ENCODE data around the gene NGDN. TPM values are rescaled to one million over a fixed set of nuclear protein-coding genes. Genes with fewer than 3 reads are reported as not detected.

NGDN gene
- total RNA-seq, 1 donor from 2014 or later: 17.2 TPM

- intact Hi-C loops (cut with micrococcal nuclease): no loop called here
- no peak overlapping the region for H3K4me3 ChIP-seq
- no peak for DNase-seq
- H3K36me3 ChIP-seq: peaks cover 49% of the 10 kb centered on the region
- H3K27me3 ChIP-seq (ENCODE audit: low read depth): no peaks in the 10 kb centered on the region
- TF ChIP-seq CTCF (IDR thresholded peaks at IDR 0.05; ENCODE audit: borderline replicate concordance): no peak
- no peaks in the 10 kb centered on the region for H3K9me3 ChIP-seq (replicated peaks)
- H3K4me1 ChIP-seq: peaks cover 8% of the 10 kb centered on the region
- no peak overlapping the region for H3K27ac ChIP-seq (replicated peaks)
These were observed 40.6 kb upstream of the NGDN start for GRCh38 chr14:23428686-23429495.

- H3K36me3 ChIP-seq: peaks cover 57% of the 10 kb centered on the region
- no peak for DNase-seq
These were observed 39.3 kb upstream of the NGDN start for GRCh38 chr14:23430016-23430722.

GRCh38 chr14:23430723-23431085, 38.8 kb upstream of the NGDN start:
- Histone ChIP-seq H3K4me3 (no peak overlapping the region), H3K36me3 (peaks cover 59% of the 10 kb centered on the region)
- no peak for DNase-seq

More at GRCh38 chr14:23430016-23430722, 39.3 kb upstream of the NGDN start:
- Histone ChIP-seq H3K27ac (replicated peaks) (no peak overlapping the region), H3K27me3 (ENCODE audit: low read depth) (no peaks in the 10 kb centered on the region), H3K4me3 (no peak overlapping the region), H3K9me3 (replicated peaks) (no peaks in the 10 kb centered on the region), H3K4me1 (peaks cover 12% of the 10 kb centered on the region)
- no peak for TF ChIP-seq CTCF (IDR thresholded peaks at IDR 0.05; ENCODE audit: borderline replicate concordance)
- intact Hi-C loops (cut with micrococcal nuclease): no loop called here

GRCh38 chr14:23431486-23431885, 38.0 kb upstream of the NGDN start:
- Histone ChIP-seq H3K4me1 (peaks cover 9% of the 10 kb centered on the region), H3K4me3 (no peak overlapping the region), H3K9me3 (replicated peaks) (no peaks in the 10 kb centered on the region), H3K36me3 (peaks cover 59% of the 10 kb centered on the region), H3K27me3 (ENCODE audit: low read depth) (no peaks in the 10 kb centered on the region), H3K27ac (replicated peaks) (no peak overlapping the region)
- no peak for TF ChIP-seq CTCF (IDR thresholded peaks at IDR 0.05; ENCODE audit: borderline replicate concordance)
- intact Hi-C loops (cut with micrococcal nuclease): no loop called here
- DNase-seq: no peak

More at GRCh38 chr14:23430723-23431085, 38.8 kb upstream of the NGDN start:
- TF ChIP-seq CTCF (IDR thresholded peaks at IDR 0.05; ENCODE audit: borderline replicate concordance): no peak
- H3K4me1 ChIP-seq: peaks cover 9% of the 10 kb centered on the region
- no peaks in the 10 kb centered on the region for H3K27me3 ChIP-seq (ENCODE audit: low read depth)
- H3K9me3 ChIP-seq (replicated peaks): no peaks in the 10 kb centered on the region
- no peak overlapping the region for H3K27ac ChIP-seq (replicated peaks)
- intact Hi-C loops (cut with micrococcal nuclease): no loop called here

GRCh38 chr14:23432102-23432925, 37.2 kb upstream of the NGDN start:
- Histone ChIP-seq H3K4me1 (peaks cover 10% of the 10 kb centered on the region), H3K27ac (replicated peaks) (no peak overlapping the region), H3K9me3 (replicated peaks) (no peaks in the 10 kb centered on the region), H3K36me3 (peaks cover 59% of the 10 kb centered on the region), H3K27me3 (ENCODE audit: low read depth) (no peaks in the 10 kb centered on the region), H3K4me3 (no peak overlapping the region)
- no peak for DNase-seq
- no peak for TF ChIP-seq CTCF (IDR thresholded peaks at IDR 0.05; ENCODE audit: borderline replicate concordance)
- intact Hi-C loops (cut with micrococcal nuclease): no loop called here
